T-helper 1 cell (primary cell): ENCODE results near the gene ZNF580.

Experiments used
- DNase-seq, 5 donors: peaks; one replicate each; pipeline ENCODE4 v3.0.0-alpha.2; 2012 to 2020
- total RNA-seq, 4 donors: gene quantifications; one replicate each; lab custom pipeline; 2026; lab: John Stamatoyannopoulos, UW

ZNF580 gene
- 8.2 to 20.9 (median 16.0) reads per million in 4 donors for total RNA-seq

GRCh38 chr19:55640577-55641425, at the start of gene ZNF580:
Gene ZNF580, plus strand, starts transcription at chr19:55641002. Its CDS starts 1,507 bp downstream, at chr19:55642509.
- peak in 2 of 5 donors; percentile 53 to 63 for DNase-seq

GRCh38 chr19:55591555-55591954, 49.2 kb upstream of the ZNF580 start:
- DNase-seq = no peak

- no peak for DNase-seq
Measured at GRCh38 chr19:55592391-55593090, 48.3 kb upstream of the ZNF580 start.

- no peak for DNase-seq
Measured at GRCh38 chr19:55593096-55593772, 47.6 kb upstream of the ZNF580 start.

GRCh38 chr19:55594996-55595545, 45.7 kb upstream of the ZNF580 start:
- no peak for DNase-seq

- DNase-seq = no peak
Measured at GRCh38 chr19:55596304-55596703, 44.5 kb upstream of the ZNF580 start.

GRCh38 chr19:55597501-55597921, 43.3 kb upstream of the ZNF580 start:
- DNase-seq = no peak

GRCh38 chr19:55598034-55598433, 42.8 kb upstream of the ZNF580 start:
- DNase-seq = no peak

GRCh38 chr19:55598719-55599467, 41.9 kb upstream of the ZNF580 start:
- DNase-seq = peak; percentile 77 to 92 (median 89)

GRCh38 chr19:55599468-55599841, 41.3 kb upstream of the ZNF580 start, which contains the start of gene FIZ1:
Gene FIZ1, minus strand, starts transcription at chr19:55599517. Its CDS starts 1,652 bp downstream, at chr19:55597865.
- DNase-seq = peak; percentile 90 to 98 (median 94)

- DNase-seq = peak; percentile 69 to 93 (median 81)
Measured at GRCh38 chr19:55599842-55600661, 40.8 kb upstream of the ZNF580 start, which contains the start of gene ZNF524. Gene ZNF524, plus strand, starts transcription at chr19:55600288. Its CDS starts 1,825 bp downstream, at chr19:55602113.

GRCh38 chr19:55600662-55601028, 40.2 kb upstream of the ZNF580 start:
- DNase-seq = no peak

- no peak for DNase-seq
Measured at GRCh38 chr19:55601084-55601483, 39.7 kb upstream of the ZNF580 start.

GRCh38 chr19:55602104-55603001, 38.4 kb upstream of the ZNF580 start:
- no peak for DNase-seq

GRCh38 chr19:55603115-55603514, 37.7 kb upstream of the ZNF580 start:
- no peak for DNase-seq

- DNase-seq = no peak
Measured at GRCh38 chr19:55603581-55604292, 37.1 kb upstream of the ZNF580 start.

- DNase-seq = peak; percentile 98 to 99 (median 98)
Measured at GRCh38 chr19:55605207-55605636, 35.6 kb upstream of the ZNF580 start.

- peak; percentile 52 to 73 (median 62) for DNase-seq
Measured at GRCh38 chr19:55605637-55606470, 34.9 kb upstream of the ZNF580 start, which contains the start of gene ZNF865. Gene ZNF865, plus strand, starts transcription at chr19:55605647. Its CDS starts 7,972 bp downstream, at chr19:55613619.
